HG03025 (cell line): Measurements from ENCODE around the gene EGLN2.
"Not testable (repeated sequence)": the region's sequence is repeated elsewhere in the genome, so short reads cannot be mapped to it uniquely, and the experiment has no call there.

Experiments used
- ATAC-seq: cut with Tn5 transposase; IDR thresholded peaks from one replicate; pipeline ENCODE4 v1.9.1; 2021; ENCODE audit warnings: mild to moderate bottlenecking, moderate library complexity; ENCODE audit not compliant: unreplicated experiment, low FRiP score

Gene EGLN2

DNA sequence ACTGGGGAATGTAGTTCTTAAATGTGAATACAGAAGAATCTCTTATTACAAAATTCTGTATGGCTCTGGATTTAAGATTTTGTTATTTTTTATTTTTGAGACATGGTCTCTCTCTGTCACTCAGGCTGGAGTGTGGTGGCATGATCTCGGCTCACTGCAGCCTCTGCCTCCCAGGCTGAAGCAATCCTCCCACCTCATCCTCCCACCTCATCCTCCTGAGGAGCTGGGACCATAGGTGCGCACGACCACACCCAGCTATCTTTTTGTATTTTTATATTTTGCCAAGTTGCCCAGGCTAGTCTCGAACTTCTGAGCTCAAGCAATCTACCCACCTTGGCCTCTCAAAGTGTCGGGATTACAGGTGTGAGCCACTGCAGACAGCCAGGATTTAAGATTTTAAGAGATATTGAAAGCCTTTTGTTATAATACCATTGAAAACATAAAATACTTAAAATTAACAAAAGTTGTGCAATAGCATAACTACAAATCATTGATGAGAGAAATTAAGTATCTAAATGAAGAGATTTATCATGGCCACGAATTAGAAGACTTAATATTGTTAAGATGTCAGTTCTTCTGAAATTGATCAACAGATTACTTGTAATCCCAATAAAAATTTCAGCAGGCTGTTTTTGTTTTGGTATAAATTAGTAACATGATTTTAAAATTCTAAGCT, 37.9 kb downstream of the EGLN2 start:
- ATAC-seq, result no peak

DNA sequence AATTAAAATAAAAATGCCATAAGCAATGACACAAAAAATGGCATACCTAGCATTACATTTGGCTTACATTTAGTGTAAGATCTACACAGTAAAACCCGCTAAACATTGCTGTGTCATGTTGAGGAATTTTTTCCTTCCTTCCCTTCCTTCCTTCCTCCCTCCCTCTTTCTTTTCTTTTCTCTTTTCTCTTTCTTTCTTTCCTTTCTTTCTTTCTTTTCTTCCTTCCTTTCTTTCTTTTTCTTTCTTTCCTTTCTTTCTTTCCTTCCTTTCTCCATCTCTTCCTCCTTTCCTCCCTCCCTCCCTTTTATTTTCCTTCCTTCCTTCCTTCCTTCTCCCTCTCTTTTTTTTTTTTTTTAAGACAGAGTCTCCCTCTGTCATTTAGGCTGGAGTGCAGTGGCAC, 39.5 kb downstream of the EGLN2 start:
- ATAC-seq, result not testable (repeated sequence)

DNA sequence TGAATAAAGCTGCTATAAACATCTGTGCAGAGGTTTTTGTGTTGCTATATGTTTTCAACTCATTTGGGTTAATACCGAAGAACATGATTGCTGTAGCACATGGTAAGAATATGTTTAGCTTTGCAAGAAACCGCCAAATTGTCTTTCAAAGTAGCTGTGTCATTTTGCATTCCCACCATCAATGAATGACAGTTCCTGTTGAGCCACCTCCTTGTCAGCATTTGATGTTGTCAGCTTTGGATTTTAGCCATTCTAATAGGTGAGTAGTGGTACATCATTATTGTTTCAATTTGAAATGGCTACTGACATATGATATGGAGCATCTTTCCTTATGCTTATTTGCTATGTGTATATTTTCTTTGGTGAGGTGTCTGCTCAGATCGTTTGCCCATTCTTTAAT, 43.0 kb downstream of the EGLN2 start:
- not testable (repeated sequence) for ATAC-seq

DNA sequence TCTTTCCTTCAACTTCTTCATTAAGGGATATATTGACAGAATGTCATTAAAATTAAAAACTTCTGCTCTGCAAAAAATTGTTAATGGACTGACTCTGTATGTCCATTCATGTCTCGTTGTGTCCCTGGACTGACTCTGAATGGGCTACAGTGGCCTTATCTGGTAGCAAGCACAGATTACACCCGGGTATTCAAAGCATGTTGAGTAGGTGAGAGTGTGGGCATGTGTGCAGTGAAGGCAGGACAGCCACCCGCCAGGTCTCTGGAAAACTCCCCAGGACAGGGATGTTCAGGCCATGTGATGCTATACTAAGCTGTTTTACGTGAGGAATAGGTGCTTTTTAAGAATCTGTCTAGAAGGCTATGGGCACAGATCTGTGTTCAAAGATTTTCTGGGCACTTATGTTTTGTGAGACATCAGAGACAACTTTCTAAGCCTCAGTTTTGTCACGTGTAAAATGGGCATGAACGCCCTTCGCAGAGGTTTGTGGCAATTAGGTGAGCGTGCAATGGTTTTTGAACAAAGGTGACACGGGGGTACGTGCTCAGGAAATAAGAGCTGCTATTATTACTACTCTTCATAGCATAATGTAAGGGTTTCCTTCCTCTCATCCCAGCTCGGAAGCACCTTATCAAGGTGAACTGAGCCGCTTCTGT, 44.1 kb downstream of the EGLN2 start:
- not testable (repeated sequence) for ATAC-seq

DNA sequence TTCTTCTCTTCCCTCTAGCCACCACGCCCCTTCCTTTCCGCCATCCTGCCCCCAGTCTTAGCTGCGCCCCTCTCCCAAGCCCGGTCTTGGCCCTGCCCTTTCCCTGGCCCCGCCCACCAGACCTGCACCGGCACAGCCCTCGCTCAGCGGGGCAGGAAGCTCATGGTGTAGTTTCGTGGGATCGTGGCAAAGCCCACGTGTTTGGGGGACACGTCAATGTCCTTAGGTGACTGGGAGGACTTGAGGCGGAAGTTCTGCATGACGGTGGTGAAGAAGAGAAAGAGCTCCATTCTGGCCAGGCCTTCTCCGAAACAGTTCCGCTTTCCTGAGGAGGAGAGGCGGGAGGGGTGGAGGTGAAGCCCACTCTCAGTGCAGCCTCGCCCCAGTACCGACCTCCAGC, 44.7 kb downstream of the EGLN2 start:
- ATAC-seq, result not testable (repeated sequence)

DNA sequence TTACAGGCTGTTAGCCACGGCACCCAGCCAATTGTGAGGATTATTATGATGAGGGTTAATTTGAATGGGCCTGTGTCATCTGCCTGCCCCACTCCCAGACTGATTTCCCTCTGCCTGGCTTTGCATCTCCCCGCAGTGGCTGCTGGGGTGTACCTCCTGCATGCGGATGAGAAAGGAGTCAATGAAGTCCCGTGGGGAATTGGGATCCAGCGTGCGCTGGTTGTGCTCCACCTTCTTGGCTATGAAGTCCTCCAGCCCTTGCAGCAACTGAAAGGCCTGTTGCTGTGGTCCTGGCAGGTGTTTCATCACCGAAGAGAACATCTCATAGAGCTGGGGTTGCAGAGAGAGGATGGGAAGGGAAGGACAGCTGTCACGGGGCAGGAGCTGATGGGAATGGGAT, 47.7 kb downstream of the EGLN2 start:
- ATAC-seq, result not testable (repeated sequence)

DNA sequence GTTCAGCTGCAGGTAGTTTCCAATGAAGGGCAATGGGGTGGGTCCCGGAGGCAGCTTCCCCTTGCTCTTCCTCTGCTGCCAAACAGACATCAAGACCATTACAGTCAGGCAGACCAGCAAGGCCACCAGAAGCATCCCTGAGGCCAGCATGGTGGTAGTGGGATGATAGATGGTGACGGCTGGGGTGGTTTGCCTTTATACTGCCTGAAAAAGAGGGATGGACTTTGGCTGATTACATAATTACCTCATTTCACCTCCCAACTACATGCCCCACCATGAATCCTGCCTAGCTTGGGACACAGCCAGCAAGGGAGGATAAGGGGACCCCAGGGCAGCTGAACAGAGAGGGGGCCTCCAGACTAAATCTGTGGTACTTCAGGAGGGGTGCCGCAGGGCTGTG, 51.3 kb downstream of the EGLN2 start, which contains the start of gene CYP2A6:
Gene CYP2A6, minus strand, starts transcription at position 171 of the 400 bp plus-strand sequence. Its CDS starts 21 bp downstream, at position 150.
- not testable (repeated sequence) for ATAC-seq

DNA sequence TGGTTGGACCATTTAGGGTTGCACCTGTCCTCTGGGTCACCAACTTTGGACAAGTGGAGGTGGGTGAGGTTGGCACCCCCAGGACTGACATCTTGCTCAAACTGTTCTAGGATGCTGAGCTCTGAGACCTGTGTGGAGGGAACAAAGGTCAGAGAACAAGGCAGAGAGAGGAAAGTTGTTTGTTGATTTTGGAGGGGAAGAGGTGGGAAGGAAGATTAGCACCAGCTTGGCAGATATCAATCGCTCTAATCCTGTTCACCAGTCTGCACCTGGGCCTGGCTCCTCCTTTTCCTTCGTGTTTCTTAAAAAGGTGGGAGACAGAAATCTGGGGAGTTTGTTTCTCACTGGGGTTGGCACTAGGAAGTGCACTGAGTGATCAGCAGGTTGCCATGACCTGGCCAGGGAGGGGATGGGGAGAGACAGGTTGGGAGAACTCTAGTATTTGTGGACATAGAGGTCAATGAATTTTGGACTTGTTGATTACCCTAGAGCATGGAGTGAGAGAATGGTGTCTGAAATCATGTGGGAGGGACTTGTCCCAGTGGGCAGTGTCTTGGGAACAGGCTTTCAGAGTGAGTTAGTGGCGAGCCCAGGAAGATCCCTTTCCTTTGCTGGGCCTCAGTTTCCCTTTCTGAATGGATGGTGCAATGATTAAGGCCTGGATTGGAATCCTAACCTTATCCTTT, 53.6 kb downstream of the EGLN2 start:
- ATAC-seq, result not testable (repeated sequence)
